Neuronal stem cell (in vitro differentiated cells): ENCODE measurements around the gene TEPSIN.

Experiments used
- DNase-seq: peaks from one replicate; pipeline ENCODE4 v3.0.0-alpha.2; 2013; ENCODE audit warnings: low spot score
- H2AFZ ChIP-seq: one replicate; pipeline ENCODE4 v1.6.1; 2013; ENCODE audit warnings: mild to moderate bottlenecking, low read length, inconsistent platforms
- H2AK5ac ChIP-seq: 2 replicates; pipeline ENCODE4 v1.6.1; 2013; ENCODE audit warnings: low read depth, mild to moderate bottlenecking, inconsistent platforms, low read length, moderate library complexity, mixed read lengths
- H2BK120ac ChIP-seq: 2 replicates; pipeline ENCODE4 v1.6.1; 2013; ENCODE audit warnings: low read depth, mild to moderate bottlenecking, inconsistent platforms, low read length, moderate library complexity, mixed read lengths
- H2BK12ac ChIP-seq: one replicate; pipeline ENCODE4 v1.6.1; 2013; ENCODE audit warnings: low read length, inconsistent platforms
- H2BK15ac ChIP-seq: 2 replicates; pipeline ENCODE4 v1.6.1; 2013; ENCODE audit warnings: mild to moderate bottlenecking, low read length, inconsistent platforms, mixed read lengths
- H2BK5ac ChIP-seq: one replicate; pipeline ENCODE4 v1.6.1; 2013; ENCODE audit warnings: inconsistent platforms, mild to moderate bottlenecking, low read length, moderate library complexity
- H3K14ac ChIP-seq: one replicate; pipeline ENCODE4 v1.6.1; 2013; ENCODE audit warnings: low read length, inconsistent platforms
- H3K18ac ChIP-seq: 2 replicates; pipeline ENCODE4 v1.6.1; 2013; ENCODE audit warnings: low read length, inconsistent platforms
- H3K23ac ChIP-seq: 2 replicates; pipeline ENCODE4 v1.6.1; 2013; ENCODE audit warnings: low read depth, mild to moderate bottlenecking, mixed read lengths, low read length, inconsistent platforms; ENCODE audit not compliant: poor library complexity
- H3K27ac ChIP-seq: replicated peaks from 3 replicates; pipeline ENCODE4 v1.5.1; 2013; ENCODE audit warnings: low read length, inconsistent platforms
- H3K27me3 ChIP-seq, 3 experiments: 2 replicates each; pipeline ENCODE4 v1.6.1; 2013; ENCODE audit warnings: low read length in 3 of 3, mild to moderate bottlenecking in 2 of 3, inconsistent platforms in 1 of 3, low read depth in 1 of 3, mixed read lengths in 1 of 3, moderate library complexity in 1 of 3; ENCODE audit not compliant: control insufficient read depth in 3 of 3, insufficient read depth in 3 of 3
- H3K36me3 ChIP-seq, 2 donors: replicated peaks in 1 of 2; 2 replicates each; pipeline ENCODE4 v1.6.1; 2013; ENCODE audit warnings: low read length in 2 of 2; ENCODE audit not compliant: control insufficient read depth in 2 of 2, insufficient read depth in 2 of 2
- H3K4ac ChIP-seq: 2 replicates; pipeline ENCODE4 v1.6.1; 2013; ENCODE audit warnings: inconsistent platforms, mild to moderate bottlenecking, low read length, moderate library complexity
- H3K4me1 ChIP-seq, 2 donors: 1 replicate in 1 of 2; 2 replicates in 1 of 2; pipeline ENCODE4 v1.6.1; 2013; ENCODE audit warnings: low read length in 2 of 2, low read depth in 1 of 2; ENCODE audit not compliant: control insufficient read depth in 2 of 2, insufficient read depth in 1 of 2
- H3K4me2 ChIP-seq: one replicate; pipeline ENCODE4 v1.6.1; 2013; ENCODE audit warnings: mild to moderate bottlenecking, low read length, inconsistent platforms; ENCODE audit not compliant: insufficient read depth, poor library complexity, severe bottlenecking
- H3K4me3 ChIP-seq, 2 donors: 2 replicates each; pipeline ENCODE4 v1.5.1; 2013; ENCODE audit warnings: low read length in 2 of 2, mild to moderate bottlenecking in 2 of 2, inconsistent platforms in 1 of 2, moderate library complexity in 1 of 2
- H3K79me1 ChIP-seq: one replicate; pipeline ENCODE4 v1.6.1; 2013; ENCODE audit warnings: low read depth, mild to moderate bottlenecking, inconsistent platforms, low read length, moderate library complexity
- H3K9ac ChIP-seq: one replicate; pipeline ENCODE4 v1.6.1; 2013; ENCODE audit warnings: mild to moderate bottlenecking, low read depth, low read length, inconsistent platforms; ENCODE audit not compliant: poor library complexity
- H3K9me3 ChIP-seq, 2 donors: replicated peaks in 1 of 2; 2 replicates each; pipeline versions ENCODE3 to v1.6.1; 2013; ENCODE audit warnings: low read length in 2 of 2, mild to moderate bottlenecking in 2 of 2, inconsistent platforms in 1 of 2, low read depth in 1 of 2, mixed read lengths in 1 of 2, moderate library complexity in 1 of 2; ENCODE audit not compliant: control insufficient read depth in 2 of 2, insufficient read depth in 1 of 2
- H4K8ac ChIP-seq: one replicate; pipeline ENCODE4 v1.6.1; 2013; ENCODE audit warnings: low read depth, mild to moderate bottlenecking, inconsistent platforms, low read length, moderate library complexity
- H4K91ac ChIP-seq: one replicate; pipeline ENCODE4 v1.6.1; 2013; ENCODE audit warnings: low read length, low read depth, mild to moderate bottlenecking, inconsistent platforms; ENCODE audit not compliant: poor library complexity
- WGBS, 2 donors: extraction: QIAGEN DNeasy Blood & Tissue Kit; methylation state at CpG; one replicate each; pipeline ENCODE4 v1.1.7; 2013; ENCODE audit warnings: missing lambda C conversion rate in 2 of 2, mixed read lengths in 1 of 2; ENCODE audit not compliant: insufficient read length in 2 of 2, insufficient replicate concordance in 1 of 2; ENCODE audit errors: extremely low coverage in 2 of 2; 5-methylcytosine and 5-hydroxymethylcytosine counted together

The TEPSIN gene

GRCh38 chr17:81208651-81209050 lies 30.2 kb downstream of the TEPSIN start:
- no CpG with 5 or more reads among the region's 10 CpGs for WGBS, 2 donors
- no peak overlapping the region for H2BK120ac ChIP-seq

GRCh38 chr17:81207610-81208581 lies 31.0 kb downstream of the TEPSIN start:
- no peak overlapping the region for H3K9ac ChIP-seq
- no peak overlapping the region for H4K91ac ChIP-seq
- H2AFZ ChIP-seq, result no peak overlapping the region
- H3K4me3 ChIP-seq, result peak overlapping the region in 1 of 2 donors; percentile 16
- DNase-seq, result no peak
- H3K18ac ChIP-seq, result no peak overlapping the region
- no peak overlapping the region for H2BK120ac ChIP-seq
- peak overlapping the region; percentile 80 for H3K23ac ChIP-seq
- WGBS, 2 donors, result no CpG with 5 or more reads among the region's 21 CpGs
- H3K4me2 ChIP-seq, result no peak overlapping the region
- H3K9me3 ChIP-seq, result peaks cover 0 to 4% of the 10 kb centered on the region in 2 donors
- no peak overlapping the region for H3K4ac ChIP-seq
- H2BK12ac ChIP-seq, result peak overlapping the region; percentile 73
- H3K27ac ChIP-seq, result peak overlapping the region; percentile 2
- H3K4me1 ChIP-seq, result no peaks in the 10 kb centered on the region
- peak overlapping the region; percentile 21 for H3K14ac ChIP-seq
- H3K27me3 ChIP-seq, result no peaks in the 10 kb centered on the region
- H3K79me1 ChIP-seq, result peaks cover 10% of the 10 kb centered on the region
- peak overlapping the region; percentile 82 for H4K8ac ChIP-seq
- no peak overlapping the region for H2BK5ac ChIP-seq
- no peak overlapping the region for H2AK5ac ChIP-seq
- peaks cover 22 to 49% of the 10 kb centered on the region in 2 donors for H3K36me3 ChIP-seq
- H2BK15ac ChIP-seq, result no peak overlapping the region

More at GRCh38 chr17:81208651-81209050, 30.2 kb downstream of the TEPSIN start:
- no peak overlapping the region for H2BK15ac ChIP-seq
- no peak overlapping the region for H3K23ac ChIP-seq
- peaks cover 0 to 5% of the 10 kb centered on the region in 2 donors for H3K9me3 ChIP-seq
- no peak overlapping the region for H4K91ac ChIP-seq
- H2AFZ ChIP-seq, result no peak overlapping the region
- no peak overlapping the region for H2AK5ac ChIP-seq
- H3K14ac ChIP-seq, result no peak overlapping the region
- no peak overlapping the region for H3K4me3 ChIP-seq
- peaks cover 10% of the 10 kb centered on the region for H3K79me1 ChIP-seq
- no peak for DNase-seq
- H2BK5ac ChIP-seq, result no peak overlapping the region
- no peaks in the 10 kb centered on the region for H3K4me1 ChIP-seq
- H3K36me3 ChIP-seq, result peaks cover 16 to 44% of the 10 kb centered on the region in 2 donors
- no peak overlapping the region for H3K4me2 ChIP-seq
- H3K4ac ChIP-seq, result no peak overlapping the region
- H3K18ac ChIP-seq, result no peak overlapping the region
- no peak overlapping the region for H2BK12ac ChIP-seq
- H3K27me3 ChIP-seq, result no peaks in the 10 kb centered on the region
- H3K9ac ChIP-seq, result no peak overlapping the region
- H4K8ac ChIP-seq, result no peak overlapping the region
- no peak overlapping the region for H3K27ac ChIP-seq

DNA sequence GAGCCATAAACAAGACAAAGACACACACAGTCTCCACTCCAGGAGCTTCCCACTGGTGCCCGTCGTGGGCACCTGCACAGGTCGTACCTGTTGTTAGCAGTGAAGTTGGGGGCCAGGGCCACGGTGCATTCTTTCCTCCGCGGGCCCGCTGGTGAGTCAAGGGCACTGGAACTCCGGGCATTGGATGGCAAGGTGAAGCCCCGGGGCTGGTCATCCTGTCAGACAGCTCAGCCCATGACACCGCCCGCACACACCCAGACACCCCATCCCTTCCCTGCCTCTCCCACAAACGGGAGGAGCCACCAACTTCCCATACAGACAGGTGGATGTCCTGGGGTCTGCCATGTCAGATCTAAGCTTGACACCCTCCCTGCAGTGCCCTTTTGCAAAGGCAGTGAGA lies 32.2 kb downstream of the TEPSIN start:
- no peaks in the 10 kb centered on the region for H3K4me1 ChIP-seq
- H3K23ac ChIP-seq, result no peak overlapping the region
- no peak overlapping the region for H3K18ac ChIP-seq
- peak overlapping the region; percentile 21 for H3K14ac ChIP-seq
- H2AFZ ChIP-seq, result no peak overlapping the region
- H3K9me3 ChIP-seq, result peaks cover 0 to 4% of the 10 kb centered on the region in 2 donors
- no peak overlapping the region for H4K91ac ChIP-seq
- H3K27me3 ChIP-seq, result no peaks in the 10 kb centered on the region
- H4K8ac ChIP-seq, result peak overlapping the region; percentile 17
- H2BK5ac ChIP-seq, result no peak overlapping the region
- H2BK12ac ChIP-seq, result no peak overlapping the region
- no CpG with 5 or more reads among the region's 12 CpGs for WGBS, 2 donors
- no peak overlapping the region for H2BK120ac ChIP-seq
- no peak overlapping the region for H3K27ac ChIP-seq
- H3K79me1 ChIP-seq, result peaks cover 4% of the 10 kb centered on the region
- H3K36me3 ChIP-seq, result peaks cover 22 to 50% of the 10 kb centered on the region in 2 donors
- DNase-seq, result no peak
- no peak overlapping the region for H3K9ac ChIP-seq
- H3K4me3 ChIP-seq, result no peak overlapping the region
- no peak overlapping the region for H2BK15ac ChIP-seq
- H3K4me2 ChIP-seq, result no peak overlapping the region
- H3K4ac ChIP-seq, result no peak overlapping the region
- no peak overlapping the region for H2AK5ac ChIP-seq

DNA sequence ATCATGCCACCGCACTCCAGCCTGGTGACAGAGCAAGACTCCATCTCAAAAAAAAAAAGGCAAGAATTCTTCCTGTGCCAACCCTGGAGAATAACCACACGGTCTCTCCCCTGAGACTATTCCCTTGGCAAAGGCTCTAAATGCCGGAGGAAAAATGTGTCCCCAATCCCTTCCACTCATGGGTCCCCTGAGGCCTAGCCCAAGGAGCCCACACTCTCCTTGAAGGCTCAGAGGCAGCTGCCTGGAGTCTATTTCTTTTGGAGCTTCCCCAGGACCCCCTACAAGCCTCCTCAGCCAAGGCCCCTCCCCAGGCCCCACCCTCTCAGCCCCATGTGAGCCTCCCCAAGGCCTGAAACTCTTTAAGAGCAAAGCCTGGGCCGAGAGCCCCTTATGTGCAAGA lies 32.7 kb downstream of the TEPSIN start:
- H3K4ac ChIP-seq, result no peak overlapping the region
- H2BK5ac ChIP-seq, result no peak overlapping the region
- DNase-seq, result no peak
- no peaks in the 10 kb centered on the region for H3K27me3 ChIP-seq
- no peak overlapping the region for H3K4me3 ChIP-seq
- H3K14ac ChIP-seq, result no peak overlapping the region
- no peaks in the 10 kb centered on the region for H3K4me1 ChIP-seq
- WGBS, 2 donors, result no CpG with 5 or more reads among the region's 4 CpGs
- H2BK120ac ChIP-seq, result no peak overlapping the region
- no peak overlapping the region for H2BK15ac ChIP-seq
- no peak overlapping the region for H2BK12ac ChIP-seq
- no peak overlapping the region for H2AK5ac ChIP-seq
- H2AFZ ChIP-seq, result no peak overlapping the region
- no peak overlapping the region for H3K18ac ChIP-seq
- no peak overlapping the region for H3K9ac ChIP-seq
- no peak overlapping the region for H3K27ac ChIP-seq
- no peak overlapping the region for H4K91ac ChIP-seq
- peaks cover 22 to 55% of the 10 kb centered on the region in 2 donors for H3K36me3 ChIP-seq
- H3K23ac ChIP-seq, result no peak overlapping the region
- H3K4me2 ChIP-seq, result no peak overlapping the region
- peaks cover 0 to 4% of the 10 kb centered on the region in 2 donors for H3K9me3 ChIP-seq
- H4K8ac ChIP-seq, result no peak overlapping the region
- H3K79me1 ChIP-seq, result peaks cover 4% of the 10 kb centered on the region
